ENCODE results near the gene GSTT2B. TPM values are rescaled to one million over a fixed set of nuclear protein-coding genes. Genes with fewer than 3 reads are reported as not detected.
A peak's percentile ranks its signal among the peaks of the same experiment; 100 is the strongest.
"Not testable (repeated sequence)": the region's sequence is repeated elsewhere in the genome, so short reads cannot be mapped to it uniquely, and the experiment has no call there.

Gene GSTT2B, protein sequence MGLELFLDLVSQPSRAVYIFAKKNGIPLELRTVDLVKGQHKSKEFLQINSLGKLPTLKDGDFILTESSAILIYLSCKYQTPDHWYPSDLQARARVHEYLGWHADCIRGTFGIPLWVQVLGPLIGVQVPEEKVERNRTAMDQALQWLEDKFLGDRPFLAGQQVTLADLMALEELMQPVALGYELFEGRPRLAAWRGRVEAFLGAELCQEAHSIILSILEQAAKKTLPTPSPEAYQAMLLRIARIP
- total RNA-seq, result not detected

GRCh38 chr22:23961084-23961771, at the start of gene GSTT2B:
Gene GSTT2B, minus strand, starts transcription at chr22:23961195. Its CDS starts 64 bp downstream, at chr22:23961131.
- H3K4me3 Mint-ChIP-seq; H3K36me3 Mint-ChIP-seq (ENCODE audit: low read depth); H3K27me3 Mint-ChIP-seq; H3K9me3 Mint-ChIP-seq; H3K4me1 Mint-ChIP-seq; DNase-seq; POLR2A ChIA-PET; H3K27ac Mint-ChIP-seq; CTCF ChIA-PET: not testable (repeated sequence)

DNA sequence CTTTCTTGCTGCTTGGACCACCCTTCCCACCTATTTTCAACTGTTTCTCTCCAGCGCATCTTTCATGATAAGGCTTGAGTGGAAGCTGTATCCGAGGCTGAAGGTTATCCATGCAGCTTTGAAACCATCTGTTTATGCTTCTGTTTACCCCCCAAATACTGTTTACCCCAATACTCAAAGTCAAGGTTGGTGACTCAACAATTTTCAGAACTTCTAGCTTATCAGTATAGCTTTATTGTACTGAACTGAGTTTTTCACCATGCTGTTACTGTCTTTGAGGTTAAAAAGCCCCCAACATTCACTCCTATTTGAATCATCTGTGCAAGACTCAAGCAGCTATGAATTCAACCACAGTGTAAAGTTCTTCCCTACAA, 49.0 kb upstream of the GSTT2B start:
- Mint-ChIP-seq H3K4me1 (peaks cover 29% of the 10 kb centered on the region), H3K4me3 (peak overlapping the region; percentile 53), H3K27ac (peak overlapping the region; percentile 40), H3K36me3 (ENCODE audit: low read depth) (peaks cover 12% of the 10 kb centered on the region), H3K27me3 (no peaks in the 10 kb centered on the region), H3K9me3 (no peaks in the 10 kb centered on the region)
- DNase-seq, result no peak
- POLR2A ChIA-PET, result interaction anchor here (0.8 to 2.2 kb wide), 6 partner anchors 18 to 147 kb away, joined by 3 to 12 read pairs (median 4); no protein-coding TSS in a partner anchor
- CTCF ChIA-PET, result interaction anchor here (0.8 to 2.3 kb wide), 6 partner anchors 52 to 232 kb away, joined by 3 to 22 read pairs (median 6); partner anchors contain the start of gene MIF

GRCh38 chr22:24009227-24010017, 48.4 kb upstream of the GSTT2B start:
- peaks cover 26% of the 10 kb centered on the region for H3K4me1 Mint-ChIP-seq
- H3K27me3 Mint-ChIP-seq, result no peaks in the 10 kb centered on the region
- ChIA-PET POLR2A (interaction anchor here (1.3 to 2.0 kb wide), 3 partner anchors 96 to 148 kb away, joined by 3 to 12 read pairs (median 6); no protein-coding TSS in a partner anchor), CTCF (interaction anchor here (0.7 to 2.3 kb wide), 5 partner anchors 52 to 233 kb away, joined by 3 to 22 read pairs (median 3); no protein-coding TSS in a partner anchor)
- DNase-seq, result no peak
- H3K27ac Mint-ChIP-seq, result no peak overlapping the region
- H3K9me3 Mint-ChIP-seq, result no peaks in the 10 kb centered on the region
- H3K36me3 Mint-ChIP-seq (ENCODE audit: low read depth), result peaks cover 10% of the 10 kb centered on the region
- H3K4me3 Mint-ChIP-seq, result no peak overlapping the region

GRCh38 chr22:24008381-24009226, 47.6 kb upstream of the GSTT2B start:
- ChIA-PET CTCF (interaction anchor here (0.7 kb wide), 1 partner anchor 85 kb away, joined by 3 read pairs; no protein-coding TSS in a partner anchor), POLR2A (interaction anchor here (1.6 kb wide), 1 partner anchor 148 kb away, joined by 6 read pairs; no protein-coding TSS in a partner anchor)
- Mint-ChIP-seq H3K9me3 (no peaks in the 10 kb centered on the region), H3K4me3 (no peak overlapping the region), H3K36me3 (ENCODE audit: low read depth) (peaks cover 5% of the 10 kb centered on the region), H3K27me3 (no peaks in the 10 kb centered on the region), H3K4me1 (peaks cover 20% of the 10 kb centered on the region), H3K27ac (no peak overlapping the region)
- DNase-seq, result no peak

DNA sequence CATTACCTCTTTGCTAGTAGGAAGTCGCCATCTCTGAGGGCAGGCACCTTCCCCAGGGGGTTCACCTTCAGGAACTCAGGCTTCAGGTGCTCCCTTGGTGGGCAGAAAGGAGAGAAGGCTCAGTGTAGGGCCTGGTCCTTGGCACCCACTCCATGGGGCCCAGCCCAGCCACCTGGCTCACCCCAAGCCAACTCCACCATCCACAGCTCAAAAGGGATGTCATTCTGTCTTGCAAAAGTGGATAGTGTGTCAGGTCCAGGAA, 47.0 kb upstream of the GSTT2B start:
- POLR2A ChIA-PET, result no interaction called here
- DNase-seq, result no peak
- Mint-ChIP-seq H3K27ac (no peak overlapping the region), H3K36me3 (ENCODE audit: low read depth) (peaks cover 3% of the 10 kb centered on the region), H3K4me1 (peaks cover 15% of the 10 kb centered on the region), H3K4me3 (no peak overlapping the region), H3K27me3 (no peaks in the 10 kb centered on the region), H3K9me3 (no peaks in the 10 kb centered on the region)
- CTCF ChIA-PET, result no interaction called here

DNA sequence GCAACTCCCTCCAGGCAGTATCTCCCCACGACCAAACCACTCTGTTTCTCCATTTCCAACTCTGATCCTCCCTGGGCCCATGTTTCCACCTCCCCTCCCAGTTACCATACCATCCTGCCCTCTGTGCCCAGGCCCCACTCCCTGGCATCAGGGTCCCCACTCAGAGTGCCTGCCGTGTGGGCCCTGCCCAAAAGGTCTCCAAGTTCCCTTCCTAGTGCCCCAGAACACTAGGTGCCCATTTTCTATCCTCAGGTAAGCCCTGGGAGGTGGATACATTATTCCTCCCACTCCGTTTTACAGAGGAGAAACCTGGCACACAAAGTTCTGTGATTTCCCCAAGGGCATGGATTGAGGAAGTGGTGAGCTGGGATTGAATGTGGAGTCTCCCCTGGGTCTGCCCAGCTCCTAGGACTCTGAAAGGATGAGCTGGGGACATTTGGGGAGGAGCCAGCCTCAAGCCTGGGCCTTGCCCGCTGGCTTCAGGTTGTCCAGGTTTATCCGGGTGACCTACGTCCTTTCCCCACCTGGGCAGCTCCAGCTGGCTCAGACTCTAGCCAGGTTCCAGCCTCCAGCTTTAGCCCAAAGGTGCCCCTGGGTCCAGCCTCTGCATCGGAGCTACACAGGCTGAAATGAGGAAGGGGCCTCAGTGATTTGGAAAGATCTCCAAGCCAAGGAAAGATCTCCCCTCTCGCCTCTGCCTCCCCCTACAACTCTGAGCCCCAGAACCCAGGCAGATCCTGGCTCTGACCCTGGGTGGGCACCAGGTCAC, 46.4 kb upstream of the GSTT2B start:
- no peak overlapping the region for H3K4me3 Mint-ChIP-seq
- ChIA-PET CTCF (no interaction called here), POLR2A (no interaction called here)
- no peaks in the 10 kb centered on the region for H3K27me3 Mint-ChIP-seq
- peaks cover 3% of the 10 kb centered on the region for H3K36me3 Mint-ChIP-seq (ENCODE audit: low read depth)
- peaks cover 14% of the 10 kb centered on the region for H3K4me1 Mint-ChIP-seq
- no peaks in the 10 kb centered on the region for H3K9me3 Mint-ChIP-seq
- no peak overlapping the region for H3K27ac Mint-ChIP-seq
- no peak for DNase-seq

DNA sequence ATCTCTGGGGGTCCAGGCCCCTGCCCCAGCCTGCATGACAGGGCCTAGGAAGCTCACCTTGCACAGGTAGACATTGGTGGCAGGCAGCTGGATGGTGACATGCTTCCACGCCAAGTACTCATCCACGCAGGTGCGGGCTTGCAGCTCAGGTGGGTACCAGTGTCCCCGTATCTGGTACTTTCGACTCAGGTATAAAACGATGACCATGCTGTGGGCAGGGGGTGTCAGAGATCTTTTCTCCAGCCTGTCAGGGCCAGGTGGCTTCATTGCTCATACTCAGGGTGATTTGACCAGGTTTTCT, 45.9 kb upstream of the GSTT2B start:
- H3K27ac Mint-ChIP-seq, result no peak overlapping the region
- peaks cover 11% of the 10 kb centered on the region for H3K4me1 Mint-ChIP-seq
- CTCF ChIA-PET, result no interaction called here
- peaks cover 4% of the 10 kb centered on the region for H3K27me3 Mint-ChIP-seq
- peaks cover 3% of the 10 kb centered on the region for H3K36me3 Mint-ChIP-seq (ENCODE audit: low read depth)
- no peak overlapping the region for H3K4me3 Mint-ChIP-seq
- DNase-seq, result no peak
- no peaks in the 10 kb centered on the region for H3K9me3 Mint-ChIP-seq
- POLR2A ChIA-PET, result no interaction called here

GRCh38 chr22:24006207-24006913, 45.4 kb upstream of the GSTT2B start:
- Mint-ChIP-seq H3K9me3 (no peaks in the 10 kb centered on the region), H3K4me3 (no peak overlapping the region), H3K36me3 (ENCODE audit: low read depth) (peaks cover 3% of the 10 kb centered on the region), H3K27me3 (peaks cover 6% of the 10 kb centered on the region), H3K4me1 (peaks cover 11% of the 10 kb centered on the region), H3K27ac (no peak overlapping the region)
- no peak for DNase-seq
- CTCF ChIA-PET, result no interaction called here
- POLR2A ChIA-PET, result no interaction called here

DNA sequence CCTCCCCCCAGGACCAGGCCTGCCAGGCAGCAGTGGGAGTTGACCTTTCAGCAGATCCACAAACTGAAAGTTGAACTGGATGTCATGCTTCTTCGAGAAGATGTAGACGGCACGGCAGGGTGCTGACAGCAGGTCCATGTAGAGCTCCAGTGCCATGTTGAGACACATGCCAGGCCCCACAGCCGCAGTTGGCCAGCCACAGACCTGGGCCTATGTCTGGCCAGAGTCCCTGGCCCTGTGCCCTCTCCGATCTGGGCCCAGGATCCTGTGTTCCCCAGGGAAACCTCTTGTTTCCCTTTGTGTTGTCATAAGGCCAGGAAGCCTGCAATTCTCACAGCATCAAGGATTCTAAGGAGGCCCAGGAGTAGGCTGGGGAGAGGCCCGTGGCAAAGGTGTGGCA, 44.2 kb upstream of the GSTT2B start, which contains the start of gene GSTT4:
Gene GSTT4, minus strand, starts transcription at position 253 of the 400 bp plus-strand sequence. Its CDS starts 97 bp downstream, at position 156.
- H3K36me3 Mint-ChIP-seq (ENCODE audit: low read depth), result no peaks in the 10 kb centered on the region
- DNase-seq, result no peak

DNA sequence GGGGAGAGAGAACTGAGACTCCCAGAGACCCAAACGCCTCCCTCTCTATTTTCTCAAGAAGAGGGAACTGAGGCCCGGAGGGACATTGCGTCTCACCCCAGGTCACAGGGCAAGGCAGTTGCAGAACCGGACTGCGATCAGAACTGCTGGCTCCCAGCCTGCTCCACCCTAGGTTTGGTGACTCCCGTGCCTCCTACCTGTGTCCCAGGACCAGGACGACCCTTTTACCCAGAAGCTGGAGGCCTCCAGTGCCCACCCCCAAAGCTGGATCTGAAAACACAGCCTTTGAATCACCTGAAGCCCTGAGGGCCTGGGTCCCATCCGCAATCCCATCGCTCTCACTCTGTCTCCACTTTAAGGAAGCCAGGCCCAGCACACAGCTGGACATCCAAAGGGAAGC, 42.9 kb upstream of the GSTT2B start:
- ChIA-PET POLR2A (no interaction called here), CTCF (no interaction called here)
- no peak for DNase-seq
- Mint-ChIP-seq H3K9me3 (no peaks in the 10 kb centered on the region), H3K36me3 (ENCODE audit: low read depth) (no peaks in the 10 kb centered on the region), H3K4me1 (no peaks in the 10 kb centered on the region), H3K27me3 (peaks cover 6% of the 10 kb centered on the region), H3K4me3 (no peak overlapping the region), H3K27ac (no peak overlapping the region)

More for the DNA sequence above, 44.2 kb upstream of the GSTT2B start, which contains the start of gene GSTT4:
- Mint-ChIP-seq H3K9me3 (no peaks in the 10 kb centered on the region), H3K4me1 (peaks cover 1% of the 10 kb centered on the region), H3K4me3 (no peak within 1 kb of the TSS), H3K27me3 (peaks cover 6% of the 10 kb centered on the region), H3K27ac (no peak within 1 kb of the TSS)
- ChIA-PET POLR2A (no interaction called here), CTCF (no interaction called here)

DNA sequence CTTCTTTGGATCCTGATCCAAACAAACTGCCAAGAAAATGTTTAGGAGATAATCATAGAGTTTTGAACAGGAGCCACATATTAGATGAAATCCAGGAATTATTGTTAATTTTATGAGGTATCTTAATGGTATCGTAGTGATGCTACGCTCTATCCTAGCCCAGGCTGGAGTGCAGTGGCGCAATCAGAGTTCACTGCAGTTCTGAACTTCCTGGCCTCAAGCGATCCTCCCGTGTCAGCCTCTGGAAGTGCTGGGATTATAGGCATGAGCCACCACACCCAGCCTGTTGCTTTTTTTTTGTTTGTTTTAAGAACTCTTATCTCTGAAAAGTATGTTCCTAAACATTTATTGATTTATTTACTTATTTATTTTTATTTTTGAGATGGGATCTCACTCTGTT, 41.9 kb upstream of the GSTT2B start:
- ChIA-PET CTCF (interaction anchor here (0.6 kb wide), 1 partner anchor 520 kb away, joined by 3 read pairs; no protein-coding TSS in a partner anchor), POLR2A (no interaction called here)
- peaks cover 6% of the 10 kb centered on the region for H3K27me3 Mint-ChIP-seq
- no peak overlapping the region for H3K27ac Mint-ChIP-seq
- no peak overlapping the region for H3K4me3 Mint-ChIP-seq
- H3K36me3 Mint-ChIP-seq (ENCODE audit: low read depth), result no peaks in the 10 kb centered on the region
- no peak for DNase-seq
- no peaks in the 10 kb centered on the region for H3K9me3 Mint-ChIP-seq
- peaks cover under 1% of the 10 kb centered on the region for H3K4me1 Mint-ChIP-seq

GRCh38 chr22:24002272-24002671, 41.3 kb upstream of the GSTT2B start:
- Mint-ChIP-seq H3K9me3 (no peaks in the 10 kb centered on the region), H3K36me3 (ENCODE audit: low read depth) (no peaks in the 10 kb centered on the region), H3K4me1 (peaks cover 4% of the 10 kb centered on the region), H3K4me3 (no peak overlapping the region), H3K27me3 (peaks cover 10% of the 10 kb centered on the region), H3K27ac (no peak overlapping the region)
- DNase-seq, result no peak
- POLR2A ChIA-PET, result no interaction called here
- CTCF ChIA-PET, result no interaction called here

All from activated CD4-positive, alpha-beta memory T cell treated with anti-CD3 and anti-CD28 coated beads, Interleukin-2, amount 10 ng/mL, durations not matched to agents 7 days and 5 days (primary cell).